ENCODE data around the gene EVA1A. TPM values are rescaled to one million over a fixed set of nuclear protein-coding genes. Genes with fewer than 3 reads are reported as not detected.

Gene EVA1A
- polyA plus RNA-seq, 2 of the 4 experiments (the other 2 are of a cell fraction) = 2.5 to 19.0 TPM

DNA sequence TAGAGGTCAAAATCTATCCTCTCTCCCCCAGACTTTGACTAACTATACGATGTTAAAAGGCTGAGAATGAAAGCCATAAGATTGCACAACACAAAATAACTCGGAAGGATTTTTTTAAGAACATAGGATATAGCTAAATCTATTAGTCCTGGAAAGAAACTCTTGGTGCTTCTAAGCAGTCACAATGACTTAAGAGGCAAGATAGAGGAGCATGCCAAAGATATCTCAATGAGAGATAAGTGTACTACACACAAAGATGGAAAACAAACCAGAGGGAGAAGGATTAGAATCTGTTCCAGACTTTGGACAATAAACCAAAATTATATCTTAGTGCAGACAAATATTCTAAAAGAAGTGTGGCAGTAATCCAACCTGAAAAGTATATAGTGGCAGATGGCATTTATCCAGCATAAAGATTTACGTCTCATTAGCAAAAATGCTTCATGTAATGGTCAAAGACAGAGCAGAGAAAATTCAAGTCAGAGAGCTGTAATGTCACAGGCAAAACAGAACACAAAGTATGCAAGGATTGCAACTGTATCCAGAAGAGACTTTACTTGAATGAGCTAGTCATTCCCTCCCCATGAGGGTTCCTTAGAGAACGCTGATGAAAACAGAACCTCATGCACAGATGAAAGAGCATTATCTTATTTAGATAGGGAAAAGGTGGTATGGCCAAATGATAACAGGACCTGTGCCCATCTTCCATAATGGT is 28.8 kb upstream of the EVA1A start:
- TF ChIP-seq CEBPB (IDR thresholded peaks at IDR 0.05) = peak; percentile 6 to 32; a peak in 2 of 4 replicates
- no peak for TF ChIP-seq RAD21 (conservative IDR thresholded peaks at IDR 0.05 in 1 of 2, IDR thresholded peaks at IDR 0.05 in 1 of 2)
- no peak for FAIRE-seq
- Histone ChIP-seq H3K4me2 (no peak overlapping the region), H3K27ac (no peak overlapping the region), H3K4me1 (peaks cover 9% of the 10 kb centered on the region; the same call in 2 of the 3 replicates), H3K9me3 (no peaks in the 10 kb centered on the region), H3K4me3 (no peak overlapping the region)
- ATAC-seq = no peak
- POLR2A ChIA-PET = no interaction called here
- DNase-seq (ENCODE audit: low read depth in 1 of 2, low spot score in 1 of 2) = no peak
- CTCF ChIA-PET = interaction anchor here (0.6 to 2.7 kb wide), 9 partner anchors 9 to 671 kb away, joined by 3 to 14 read pairs (median 3); no protein-coding TSS in a partner anchor
- 33% methylated on average over 4 of the region's 4 CpGs for WGBS (ENCODE audit: missing lambda C conversion rate)

DNA sequence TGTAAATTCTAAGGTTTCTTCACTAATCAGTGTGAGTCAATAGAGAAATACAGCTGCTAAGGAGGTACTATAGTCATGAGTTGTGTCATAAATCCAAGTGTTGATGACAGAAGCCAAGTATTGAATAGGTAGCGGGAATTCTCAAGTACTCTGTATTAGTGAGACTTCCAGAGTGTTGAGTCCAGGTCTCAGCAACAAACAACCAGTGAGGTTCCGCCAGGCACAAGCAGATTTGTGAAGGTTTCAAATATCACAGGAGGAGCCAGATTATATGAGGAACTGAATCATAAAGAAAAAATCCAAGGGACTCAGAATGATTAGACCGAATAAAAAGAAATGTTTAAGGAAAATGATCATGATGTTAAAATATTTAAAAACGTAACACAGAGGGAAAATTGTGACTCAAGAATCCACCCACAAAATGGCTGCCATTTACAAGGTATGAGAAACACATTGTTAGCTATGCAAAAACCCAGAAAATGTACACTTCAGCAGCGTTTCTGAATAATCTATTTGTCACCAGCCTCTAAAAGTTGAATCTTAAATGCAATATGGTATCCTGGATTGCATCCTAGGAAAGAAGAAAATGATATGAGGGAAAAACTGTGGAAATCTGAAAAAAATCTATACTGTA is 27.3 kb upstream of the EVA1A start:
- no peak overlapping the region for H3K4me2 ChIP-seq
- H3K27ac ChIP-seq = no peak overlapping the region
- WGBS (ENCODE audit: missing lambda C conversion rate) = 43% methylated on average over 5 of the region's 5 CpGs
- CTCF ChIA-PET = interaction anchor here (1.2 to 1.3 kb wide), 2 partner anchors 20 to 26 kb away, joined by 3 to 6 read pairs; no protein-coding TSS in a partner anchor
- no peak for ATAC-seq
- DNase-seq (ENCODE audit: low read depth in 1 of 2, low spot score in 1 of 2) = no peak
- H3K4me1 ChIP-seq = 0 out of 3 replicates have a peak, but pooled peaks cover 6% of the 10 kb centered on the region
- FAIRE-seq = no peak
- H3K9me3 ChIP-seq = no peaks in the 10 kb centered on the region
- no peak overlapping the region for H3K4me3 ChIP-seq
- POLR2A ChIA-PET = no interaction called here
- TF ChIP-seq EP300 (IDR thresholded peaks at IDR 0.05) (no peak), MAFK (IDR thresholded peaks at IDR 0.05; ENCODE audit: partially characterized antibody) (no peak), CHD4 (IDR thresholded peaks at IDR 0.05; ENCODE audit: borderline replicate concordance) (no peak), SREBF2 (IDR thresholded peaks at IDR 0.05) (no peak), CBX2 (IDR thresholded peaks at IDR 0.05; ENCODE audit: borderline replicate concordance, low read depth) (no peak), ZFP36 (IDR thresholded peaks at IDR 0.05; ENCODE audit: borderline replicate concordance, partially characterized antibody) (no peak)
- TF ChIP-seq, protein P1, sequence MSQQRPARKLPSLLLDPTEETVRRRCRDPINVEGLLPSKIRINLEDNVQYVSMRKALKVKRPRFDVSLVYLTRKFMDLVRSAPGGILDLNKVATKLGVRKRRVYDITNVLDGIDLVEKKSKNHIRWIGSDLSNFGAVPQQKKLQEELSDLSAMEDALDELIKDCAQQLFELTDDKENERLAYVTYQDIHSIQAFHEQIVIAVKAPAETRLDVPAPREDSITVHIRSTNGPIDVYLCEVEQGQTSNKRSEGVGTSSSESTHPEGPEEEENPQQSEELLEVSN (IDR thresholded peaks at IDR 0.05; ENCODE audit: borderline replicate concordance, low read depth) = no peak
- TF ChIP-seq, protein P2, sequence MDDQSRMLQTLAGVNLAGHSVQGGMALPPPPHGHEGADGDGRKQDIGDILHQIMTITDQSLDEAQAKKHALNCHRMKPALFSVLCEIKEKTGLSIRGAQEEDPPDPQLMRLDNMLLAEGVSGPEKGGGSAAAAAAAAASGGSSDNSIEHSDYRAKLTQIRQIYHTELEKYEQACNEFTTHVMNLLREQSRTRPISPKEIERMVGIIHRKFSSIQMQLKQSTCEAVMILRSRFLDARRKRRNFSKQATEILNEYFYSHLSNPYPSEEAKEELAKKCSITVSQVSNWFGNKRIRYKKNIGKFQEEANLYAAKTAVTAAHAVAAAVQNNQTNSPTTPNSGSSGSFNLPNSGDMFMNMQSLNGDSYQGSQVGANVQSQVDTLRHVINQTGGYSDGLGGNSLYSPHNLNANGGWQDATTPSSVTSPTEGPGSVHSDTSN (IDR thresholded peaks at IDR 0.05) = no peak
- TF ChIP-seq, protein P3, sequence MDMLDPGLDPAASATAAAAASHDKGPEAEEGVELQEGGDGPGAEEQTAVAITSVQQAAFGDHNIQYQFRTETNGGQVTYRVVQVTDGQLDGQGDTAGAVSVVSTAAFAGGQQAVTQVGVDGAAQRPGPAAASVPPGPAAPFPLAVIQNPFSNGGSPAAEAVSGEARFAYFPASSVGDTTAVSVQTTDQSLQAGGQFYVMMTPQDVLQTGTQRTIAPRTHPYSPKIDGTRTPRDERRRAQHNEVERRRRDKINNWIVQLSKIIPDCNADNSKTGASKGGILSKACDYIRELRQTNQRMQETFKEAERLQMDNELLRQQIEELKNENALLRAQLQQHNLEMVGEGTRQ (IDR thresholded peaks at IDR 0.05) = no peak
- TF ChIP-seq, protein P4, sequence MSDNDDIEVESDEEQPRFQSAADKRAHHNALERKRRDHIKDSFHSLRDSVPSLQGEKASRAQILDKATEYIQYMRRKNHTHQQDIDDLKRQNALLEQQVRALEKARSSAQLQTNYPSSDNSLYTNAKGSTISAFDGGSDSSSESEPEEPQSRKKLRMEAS (IDR thresholded peaks at IDR 0.05) = no peak
- TF ChIP-seq, protein P5, sequence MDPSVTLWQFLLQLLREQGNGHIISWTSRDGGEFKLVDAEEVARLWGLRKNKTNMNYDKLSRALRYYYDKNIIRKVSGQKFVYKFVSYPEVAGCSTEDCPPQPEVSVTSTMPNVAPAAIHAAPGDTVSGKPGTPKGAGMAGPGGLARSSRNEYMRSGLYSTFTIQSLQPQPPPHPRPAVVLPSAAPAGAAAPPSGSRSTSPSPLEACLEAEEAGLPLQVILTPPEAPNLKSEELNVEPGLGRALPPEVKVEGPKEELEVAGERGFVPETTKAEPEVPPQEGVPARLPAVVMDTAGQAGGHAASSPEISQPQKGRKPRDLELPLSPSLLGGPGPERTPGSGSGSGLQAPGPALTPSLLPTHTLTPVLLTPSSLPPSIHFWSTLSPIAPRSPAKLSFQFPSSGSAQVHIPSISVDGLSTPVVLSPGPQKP (IDR thresholded peaks at IDR 0.05; ENCODE audit: low read depth, low read length) = no peak
- TF ChIP-seq, protein P6, sequence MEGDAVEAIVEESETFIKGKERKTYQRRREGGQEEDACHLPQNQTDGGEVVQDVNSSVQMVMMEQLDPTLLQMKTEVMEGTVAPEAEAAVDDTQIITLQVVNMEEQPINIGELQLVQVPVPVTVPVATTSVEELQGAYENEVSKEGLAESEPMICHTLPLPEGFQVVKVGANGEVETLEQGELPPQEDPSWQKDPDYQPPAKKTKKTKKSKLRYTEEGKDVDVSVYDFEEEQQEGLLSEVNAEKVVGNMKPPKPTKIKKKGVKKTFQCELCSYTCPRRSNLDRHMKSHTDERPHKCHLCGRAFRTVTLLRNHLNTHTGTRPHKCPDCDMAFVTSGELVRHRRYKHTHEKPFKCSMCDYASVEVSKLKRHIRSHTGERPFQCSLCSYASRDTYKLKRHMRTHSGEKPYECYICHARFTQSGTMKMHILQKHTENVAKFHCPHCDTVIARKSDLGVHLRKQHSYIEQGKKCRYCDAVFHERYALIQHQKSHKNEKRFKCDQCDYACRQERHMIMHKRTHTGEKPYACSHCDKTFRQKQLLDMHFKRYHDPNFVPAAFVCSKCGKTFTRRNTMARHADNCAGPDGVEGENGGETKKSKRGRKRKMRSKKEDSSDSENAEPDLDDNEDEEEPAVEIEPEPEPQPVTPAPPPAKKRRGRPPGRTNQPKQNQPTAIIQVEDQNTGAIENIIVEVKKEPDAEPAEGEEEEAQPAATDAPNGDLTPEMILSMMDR (IDR thresholded peaks at IDR 0.05) = no peak
